ENCODE results near the gene ST6GALNAC2. TPM values are rescaled to one million over a fixed set of nuclear protein-coding genes. Genes with fewer than 3 reads are reported as not detected.

The ST6GALNAC2 gene
- total RNA-seq, 1 experiment from 2014 or later: 23.0 TPM

DNA sequence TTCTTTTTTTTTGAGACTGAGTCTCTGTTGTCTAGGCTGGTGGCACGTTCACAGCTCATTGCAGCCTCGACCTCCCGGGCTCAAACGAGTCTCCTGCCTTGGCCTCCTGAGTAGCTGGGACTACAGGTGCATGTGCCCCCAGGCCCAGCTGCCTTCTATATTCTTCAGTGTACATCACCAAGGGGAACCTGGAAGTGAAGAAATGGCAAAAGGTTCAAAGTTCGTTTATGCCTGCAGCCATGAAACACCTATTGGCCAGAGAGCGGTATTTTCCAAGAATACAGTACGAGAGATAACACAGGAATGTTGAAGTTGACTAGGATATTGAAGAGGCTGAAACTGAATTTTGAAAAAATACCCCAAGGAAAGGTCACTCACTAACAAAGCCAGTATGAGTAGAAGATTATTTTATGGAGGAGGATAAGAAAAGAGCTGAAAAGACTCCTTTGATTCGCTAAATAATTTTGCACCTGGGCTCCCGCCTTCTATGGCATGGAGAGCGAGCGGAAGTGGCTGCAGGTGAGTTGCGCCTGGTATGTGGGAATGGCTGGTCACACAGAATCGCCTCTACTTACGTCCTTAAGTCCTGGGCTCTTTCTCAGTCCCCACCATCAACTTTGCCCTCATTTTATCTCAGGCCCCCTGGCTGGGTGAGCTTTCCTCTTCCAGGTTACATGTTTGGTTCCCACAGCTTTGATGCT is 48.1 kb upstream of the ST6GALNAC2 start:
- Histone ChIP-seq H3K27me3 (ENCODE audit: control insufficient read depth, insufficient read depth, low read length) (no peaks in the 10 kb centered on the region), H3K4me3 (ENCODE audit: low read depth in 2 of 2, low read length in 2 of 2) (no peak overlapping the region), H3K9me3 (ENCODE audit: control insufficient read depth, insufficient read depth, low read depth, low read length) (no peaks in the 10 kb centered on the region), H3K4me1 (ENCODE audit: control insufficient read depth, insufficient read depth, low read length) (no peaks in the 10 kb centered on the region), H3K36me3 (ENCODE audit: control insufficient read depth, insufficient read depth, low read length) (no peaks in the 10 kb centered on the region), H3K27ac (ENCODE audit: low read length) (no peak overlapping the region)
- CTCF ChIA-PET: no interaction called here
- intact Hi-C loops (cut with micrococcal nuclease; ENCODE audit: unreplicated experiment) (no loop called here), in situ Hi-C loops (cut with HindIII; ENCODE audit: low pct_unique_long_range_greater_than_20kb, low sequenced_read_pairs) (no loop called here)
- ATAC-seq (no peak), DNase-seq (ENCODE audit: low read depth, low spot score) (no peak)
- POLR2A ChIA-PET: no interaction called here
- TF ChIP-seq POLR2AphosphoS5 (IDR thresholded peaks at IDR 0.05; ENCODE audit: low read depth, low read length): no peak
- no peak for TF ChIP-seq TCF7L2 (IDR thresholded peaks at IDR 0.05; ENCODE audit: low read depth, low read length)
- TF ChIP-seq, protein P1, sequence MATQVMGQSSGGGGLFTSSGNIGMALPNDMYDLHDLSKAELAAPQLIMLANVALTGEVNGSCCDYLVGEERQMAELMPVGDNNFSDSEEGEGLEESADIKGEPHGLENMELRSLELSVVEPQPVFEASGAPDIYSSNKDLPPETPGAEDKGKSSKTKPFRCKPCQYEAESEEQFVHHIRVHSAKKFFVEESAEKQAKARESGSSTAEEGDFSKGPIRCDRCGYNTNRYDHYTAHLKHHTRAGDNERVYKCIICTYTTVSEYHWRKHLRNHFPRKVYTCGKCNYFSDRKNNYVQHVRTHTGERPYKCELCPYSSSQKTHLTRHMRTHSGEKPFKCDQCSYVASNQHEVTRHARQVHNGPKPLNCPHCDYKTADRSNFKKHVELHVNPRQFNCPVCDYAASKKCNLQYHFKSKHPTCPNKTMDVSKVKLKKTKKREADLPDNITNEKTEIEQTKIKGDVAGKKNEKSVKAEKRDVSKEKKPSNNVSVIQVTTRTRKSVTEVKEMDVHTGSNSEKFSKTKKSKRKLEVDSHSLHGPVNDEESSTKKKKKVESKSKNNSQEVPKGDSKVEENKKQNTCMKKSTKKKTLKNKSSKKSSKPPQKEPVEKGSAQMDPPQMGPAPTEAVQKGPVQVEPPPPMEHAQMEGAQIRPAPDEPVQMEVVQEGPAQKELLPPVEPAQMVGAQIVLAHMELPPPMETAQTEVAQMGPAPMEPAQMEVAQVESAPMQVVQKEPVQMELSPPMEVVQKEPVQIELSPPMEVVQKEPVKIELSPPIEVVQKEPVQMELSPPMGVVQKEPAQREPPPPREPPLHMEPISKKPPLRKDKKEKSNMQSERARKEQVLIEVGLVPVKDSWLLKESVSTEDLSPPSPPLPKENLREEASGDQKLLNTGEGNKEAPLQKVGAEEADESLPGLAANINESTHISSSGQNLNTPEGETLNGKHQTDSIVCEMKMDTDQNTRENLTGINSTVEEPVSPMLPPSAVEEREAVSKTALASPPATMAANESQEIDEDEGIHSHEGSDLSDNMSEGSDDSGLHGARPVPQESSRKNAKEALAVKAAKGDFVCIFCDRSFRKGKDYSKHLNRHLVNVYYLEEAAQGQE (IDR thresholded peaks at IDR 0.05; ENCODE audit: insufficient read depth in 1 of 2, low read depth in 2 of 2, low read length in 1 of 2): no peak
- no peak for TF ChIP-seq SIN3A (IDR thresholded peaks at IDR 0.05; ENCODE audit: borderline replicate concordance, insufficient read depth, low read depth, low read length)
- TF ChIP-seq, protein P2, sequence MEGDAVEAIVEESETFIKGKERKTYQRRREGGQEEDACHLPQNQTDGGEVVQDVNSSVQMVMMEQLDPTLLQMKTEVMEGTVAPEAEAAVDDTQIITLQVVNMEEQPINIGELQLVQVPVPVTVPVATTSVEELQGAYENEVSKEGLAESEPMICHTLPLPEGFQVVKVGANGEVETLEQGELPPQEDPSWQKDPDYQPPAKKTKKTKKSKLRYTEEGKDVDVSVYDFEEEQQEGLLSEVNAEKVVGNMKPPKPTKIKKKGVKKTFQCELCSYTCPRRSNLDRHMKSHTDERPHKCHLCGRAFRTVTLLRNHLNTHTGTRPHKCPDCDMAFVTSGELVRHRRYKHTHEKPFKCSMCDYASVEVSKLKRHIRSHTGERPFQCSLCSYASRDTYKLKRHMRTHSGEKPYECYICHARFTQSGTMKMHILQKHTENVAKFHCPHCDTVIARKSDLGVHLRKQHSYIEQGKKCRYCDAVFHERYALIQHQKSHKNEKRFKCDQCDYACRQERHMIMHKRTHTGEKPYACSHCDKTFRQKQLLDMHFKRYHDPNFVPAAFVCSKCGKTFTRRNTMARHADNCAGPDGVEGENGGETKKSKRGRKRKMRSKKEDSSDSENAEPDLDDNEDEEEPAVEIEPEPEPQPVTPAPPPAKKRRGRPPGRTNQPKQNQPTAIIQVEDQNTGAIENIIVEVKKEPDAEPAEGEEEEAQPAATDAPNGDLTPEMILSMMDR (IDR thresholded peaks at IDR 0.05): no peak
- no TSS peak for BruUV-seq (replicated peaks)

DNA sequence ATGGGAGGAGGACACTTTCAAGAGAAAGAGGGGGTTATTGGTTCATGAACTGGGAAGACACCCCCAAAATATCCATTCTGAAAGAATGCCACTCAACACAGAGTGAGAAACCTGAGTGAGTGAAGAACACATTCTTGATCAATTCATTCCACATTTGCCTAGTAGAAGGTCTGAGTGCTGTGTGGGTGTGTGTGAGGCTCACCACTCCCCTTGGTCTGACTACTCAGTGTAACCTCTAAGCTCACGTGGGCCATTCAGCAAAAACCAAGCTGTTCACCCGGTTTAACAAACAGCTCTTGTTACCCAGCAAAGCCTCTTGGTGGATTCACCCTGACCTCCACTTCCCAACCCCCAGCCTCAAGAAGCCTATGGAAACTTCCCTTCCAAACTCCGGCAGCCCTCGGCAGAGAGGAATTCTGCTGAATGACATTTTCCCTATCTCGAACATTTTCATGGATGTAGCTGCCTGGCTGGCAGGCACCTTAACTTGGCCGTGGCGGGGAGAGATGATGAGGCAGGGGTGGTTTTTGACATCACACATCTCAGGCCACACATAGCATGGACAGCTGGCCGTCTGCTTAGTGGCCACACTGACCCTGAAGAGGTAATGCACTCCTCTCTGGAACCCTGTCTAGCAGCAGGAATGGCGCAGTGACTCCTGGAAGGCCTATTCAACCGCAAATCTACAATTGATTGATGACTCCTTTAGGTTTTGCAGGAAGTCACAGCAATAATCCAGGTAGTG is 46.3 kb upstream of the ST6GALNAC2 start:
- TF ChIP-seq, protein P1 (IDR thresholded peaks at IDR 0.05; ENCODE audit: insufficient read depth in 1 of 2, low read depth in 2 of 2, low read length in 1 of 2): no peak
- TF ChIP-seq TCF7L2 (IDR thresholded peaks at IDR 0.05; ENCODE audit: low read depth, low read length) (no peak), POLR2AphosphoS5 (IDR thresholded peaks at IDR 0.05; ENCODE audit: low read depth, low read length) (no peak), SIN3A (IDR thresholded peaks at IDR 0.05; ENCODE audit: borderline replicate concordance, insufficient read depth, low read depth, low read length) (no peak)
- TF ChIP-seq, protein P2 (IDR thresholded peaks at IDR 0.05): no peak
- DNase-seq (ENCODE audit: low read depth, low spot score) (no peak), ATAC-seq (no peak)
- intact Hi-C loops (cut with micrococcal nuclease; ENCODE audit: unreplicated experiment) (no loop called here), in situ Hi-C loops (cut with HindIII; ENCODE audit: low pct_unique_long_range_greater_than_20kb, low sequenced_read_pairs) (no loop called here)
- ChIA-PET POLR2A (no interaction called here), CTCF (no interaction called here)
- Histone ChIP-seq H3K9me3 (ENCODE audit: control insufficient read depth, insufficient read depth, low read depth, low read length) (no peaks in the 10 kb centered on the region), H3K4me1 (ENCODE audit: control insufficient read depth, insufficient read depth, low read length) (no peaks in the 10 kb centered on the region), H3K27me3 (ENCODE audit: control insufficient read depth, insufficient read depth, low read length) (no peaks in the 10 kb centered on the region), H3K27ac (ENCODE audit: low read length) (no peak overlapping the region), H3K36me3 (ENCODE audit: control insufficient read depth, insufficient read depth, low read length) (no peaks in the 10 kb centered on the region), H3K4me3 (ENCODE audit: low read depth in 2 of 2, low read length in 2 of 2) (no peak overlapping the region)
- no TSS peak for BruUV-seq (replicated peaks)

Data from Panc1 (cell line).